IMR-90 (cell line): ENCODE data around the gene UBE2S. TPM values are rescaled to one million over a fixed set of nuclear protein-coding genes. Genes with fewer than 3 reads are reported as not detected.
"Not testable (repeated sequence)": the region's sequence is repeated elsewhere in the genome, so short reads cannot be mapped to it uniquely, and the experiment has no call there.

ENCODE experiments used
- ATAC-seq: fragments of 200-7000 bp; cut with Tn5 transposase; 2 replicates; pipeline ENCODE4 v1.9.1; 2020; ENCODE audit warnings: low read depth, mild to moderate bottlenecking, moderate library complexity
- BruUV-seq: library from RNA; stranded (reverse); fragments of 400-500 nt; replicated peaks from 2 replicates; lab custom pipeline; 2021; lab: Mats Ljungman, UMichigan
- CTCF ChIA-PET: fragments of 300-600 bp; formaldehyde crosslinking; extraction: SDS; loops from one replicate; lab custom pipeline; 2021; ENCODE audit warnings: antibody characterized with exemption; lab: Yijun Ruan, JAX
- POLR2A ChIA-PET: fragments of 300-600 bp; sonication (Branson Sonifier 250); formaldehyde crosslinking; loops from one replicate; lab custom pipeline; 2022; ENCODE audit warnings: antibody characterized with exemption; ENCODE audit not compliant: unreplicated experiment; lab: Charles Lee
- DNase-seq: peaks from one replicate; pipeline ENCODE4 v3.0.0; 2013
- H2AFZ ChIP-seq: replicated peaks from 2 replicates; pipeline ENCODE3; 2013; ENCODE audit warnings: low read length, mild to moderate bottlenecking; ENCODE audit not compliant: poor library complexity
- H2AK5ac ChIP-seq: 2 replicates; pipeline ENCODE4 v1.6.1; 2013; ENCODE audit warnings: low read depth, low read length, inconsistent platforms
- H2AK9ac ChIP-seq: replicated peaks from 2 replicates; pipeline ENCODE3; 2013; ENCODE audit warnings: mild to moderate bottlenecking, low read depth, low read length, moderate library complexity; ENCODE audit not compliant: poor library complexity
- H2BK120ac ChIP-seq: 2 replicates; pipeline ENCODE4 v1.6.1; 2013; ENCODE audit warnings: low read depth, low read length, inconsistent platforms
- H2BK15ac ChIP-seq: 3 replicates; pipeline ENCODE4 v1.6.1; 2013; ENCODE audit warnings: low read depth, low read length, inconsistent platforms
- H2BK20ac ChIP-seq: 2 replicates; pipeline ENCODE4 v1.6.1; 2013; ENCODE audit warnings: low read depth, mild to moderate bottlenecking, inconsistent platforms, low read length, moderate library complexity
- H2BK5ac ChIP-seq: 2 replicates; pipeline ENCODE4 v1.6.1; 2013; ENCODE audit warnings: mild to moderate bottlenecking, low read depth, low read length, inconsistent platforms; ENCODE audit not compliant: poor library complexity, severe bottlenecking
- H3K14ac ChIP-seq: replicated peaks from 2 replicates; pipeline ENCODE4 v1.6.1; 2013; ENCODE audit warnings: low read depth, low read length, inconsistent platforms
- H3K18ac ChIP-seq: 2 replicates; pipeline ENCODE4 v1.6.1; 2013; ENCODE audit warnings: low read depth, low read length, control low read depth
- H3K23ac ChIP-seq: 2 replicates; pipeline ENCODE4 v1.6.1; 2013; ENCODE audit warnings: low read depth, low read length, inconsistent platforms
- H3K27ac ChIP-seq: 2 replicates; pipeline ENCODE4 v1.5.1; 2013; ENCODE audit warnings: mild to moderate bottlenecking, control low read depth, low read length; ENCODE audit not compliant: insufficient read depth
- H3K27me3 ChIP-seq: 2 replicates; pipeline ENCODE4 v1.6.1; 2013; ENCODE audit warnings: low read length; ENCODE audit not compliant: control insufficient read depth, insufficient read depth
- H3K36me3 ChIP-seq: 2 replicates; pipeline ENCODE4 v1.6.1; 2013; ENCODE audit warnings: low read length, mixed read lengths; ENCODE audit not compliant: control insufficient read depth, insufficient read depth
- H3K4ac ChIP-seq: 2 replicates; pipeline ENCODE4 v1.6.1; 2013; ENCODE audit warnings: low read depth, low read length, inconsistent platforms
- H3K4me1 ChIP-seq: 2 replicates; pipeline ENCODE4 v1.6.1; 2013; ENCODE audit warnings: low read length, mixed read lengths; ENCODE audit not compliant: control insufficient read depth, insufficient read depth
- H3K4me2 ChIP-seq: 2 replicates; pipeline ENCODE4 v1.6.1; 2013; ENCODE audit warnings: low read depth, mild to moderate bottlenecking, control low read depth, low read length, moderate library complexity
- H3K4me3 ChIP-seq: 2 replicates; pipeline ENCODE4 v1.5.1; 2013; ENCODE audit warnings: low read depth, mild to moderate bottlenecking, control low read depth, low read length, moderate library complexity; ENCODE audit not compliant: insufficient read depth
- H3K56ac ChIP-seq: 2 replicates; pipeline ENCODE4 v1.6.1; 2013; ENCODE audit warnings: low read length, inconsistent platforms; ENCODE audit not compliant: insufficient read depth; ENCODE audit errors: extremely low read depth
- H3K79me1 ChIP-seq, 2 experiments: 2 replicates each; pipeline ENCODE4 v1.6.1; 2013; ENCODE audit warnings: low read length in 2 of 2, inconsistent platforms in 1 of 2, low read depth in 1 of 2
- H3K9ac ChIP-seq: 2 replicates; pipeline ENCODE4 v1.6.1; 2013; ENCODE audit warnings: low read depth, low read length, control low read depth
- H3K9me1 ChIP-seq: 2 replicates; pipeline ENCODE4 v1.6.1; 2013; ENCODE audit warnings: low read length, inconsistent platforms; ENCODE audit not compliant: insufficient read depth
- H3K9me3 ChIP-seq: 2 replicates; pipeline ENCODE4 v1.6.1; 2013; ENCODE audit warnings: low read length; ENCODE audit not compliant: control insufficient read depth, insufficient read depth
- H4K20me1 ChIP-seq: 2 replicates; pipeline ENCODE4 v1.6.1; 2013; ENCODE audit warnings: low read length, inconsistent platforms; ENCODE audit not compliant: insufficient read depth
- H4K5ac ChIP-seq: 2 replicates; pipeline ENCODE4 v1.6.1; 2013; ENCODE audit warnings: mild to moderate bottlenecking, low read depth, low read length, control low read depth
- H4K8ac ChIP-seq, 2 experiments: 2 replicates each; pipeline ENCODE4 v1.6.1; 2013; ENCODE audit warnings: low read depth in 2 of 2, low read length in 2 of 2, control low read depth in 1 of 2, inconsistent platforms in 1 of 2
- H4K91ac ChIP-seq: 2 replicates; pipeline ENCODE4 v1.6.1; 2013; ENCODE audit warnings: low read depth, low read length, inconsistent platforms; ENCODE audit not compliant: insufficient read depth
- WGBS, 2 experiments: methylation state at CpG; one replicate each; pipeline versions ENCODE4 v1.1.5 to v1.1.7; 2013; ENCODE audit warnings: missing lambda C conversion rate in 2 of 2; ENCODE audit not compliant: insufficient read length in 1 of 2; ENCODE audit errors: extremely low coverage in 2 of 2; 5-methylcytosine and 5-hydroxymethylcytosine counted together
- dilution Hi-C: fragments of 300-500 bp; cut with HindIII; formaldehyde crosslinking; loops from one replicate; pipeline ENCODE4 v1.14.3; 2018; ENCODE audit warnings: low sequenced_read_pairs; ENCODE audit not compliant: unreplicated experiment
- in situ Hi-C: fragments of 300-500 bp; cut with MboI; formaldehyde crosslinking; loops from 3 replicates; pipeline ENCODE4 v1.14.3; 2019; ENCODE audit warnings: low sequenced_read_pairs, inconsistent platforms, mixed read lengths
- intact Hi-C: fragments of 100-400 bp; cut with micrococcal nuclease; formaldehyde crosslinking; loops from 2 replicates; pipeline ENCODE4 v1.10.0; 2022
- polyA plus RNA-seq, 3 experiments: library from polyadenylated mRNA; depleted of rRNA; stranded (reverse); fragments of >200 nt; gene quantifications; 2 replicates each; pipeline ENCODE4 v1.2.3, GENCODE V29; 2012; ENCODE audit warnings: low replicate concordance in 1 of 3
- total RNA-seq: library from RNA; depleted of rRNA; stranded (reverse); fragments of >200 nt; gene quantifications from 2 replicates; pipeline ENCODE4 v1.2.3, GENCODE V29; 2012

The UBE2S gene
- total and polyA plus RNA-seq, 2 of the 4 experiments (the other 2 are of a cell fraction), result 69.5 to 104 TPM

DNA sequence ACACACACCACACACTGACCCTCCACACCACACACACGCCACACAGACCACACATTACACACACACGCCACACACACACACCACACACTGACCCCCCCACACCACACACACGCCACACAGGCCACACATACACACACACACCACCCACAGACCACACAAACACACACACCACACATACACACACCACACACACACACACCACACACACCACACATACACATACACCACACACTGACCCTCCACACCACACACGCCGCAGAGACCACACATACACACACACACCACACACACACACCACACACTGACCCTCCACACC is 40.5 kb upstream of the UBE2S start:
- H3K9me1 ChIP-seq, H2BK120ac ChIP-seq, H4K8ac ChIP-seq, H3K9ac ChIP-seq, H4K5ac ChIP-seq, H3K18ac ChIP-seq, H3K36me3 ChIP-seq, in situ Hi-C loops, dilution Hi-C loops, H3K79me1 ChIP-seq, H3K23ac ChIP-seq, H4K91ac ChIP-seq, DNase-seq, H2AFZ ChIP-seq, POLR2A ChIA-PET, H3K9me3 ChIP-seq, H2AK9ac ChIP-seq, H3K4me2 ChIP-seq, H3K4me1 ChIP-seq, H3K4ac ChIP-seq, CTCF ChIA-PET, intact Hi-C loops, H3K4me3 ChIP-seq, H2BK20ac ChIP-seq, H2BK15ac ChIP-seq, ATAC-seq, H3K56ac ChIP-seq, BruUV-seq, H3K27ac ChIP-seq, H3K14ac ChIP-seq: not testable (repeated sequence)
- Histone ChIP-seq H2BK5ac (peak overlapping the region; percentile 80), H3K27me3 (peaks cover 61% of the 10 kb centered on the region), H2AK5ac (peak overlapping the region; percentile 16; the same call in 1 of the 2 replicates), H4K20me1 (peaks cover 10% of the 10 kb centered on the region; the same call in 1 of the 2 replicates)
- WGBS, 2 experiments, result 83% methylated on average over 2 of the region's 5 CpGs; no CpG with 5 or more reads in 1 of the 2 experiments
